ENCODE results near the gene AHCY. TPM values are rescaled to one million over a fixed set of nuclear protein-coding genes. Genes with fewer than 3 reads are reported as not detected.

The AHCY gene
- total RNA-seq, 4 donors from 2014 or later = 99.0 to 146 (median 137) TPM

- WGBS, 2 donors = 93 to 96% methylated on average over 6 to 9 of the region's 16 CpGs
- no peak for DNase-seq
- intact Hi-C loops (cut with DNase I) = no loop called here
These were observed 17.7 kb downstream of the AHCY start for GRCh38 chr20:34285450-34285849.

GRCh38 chr20:34283844-34284243, 19.3 kb downstream of the AHCY start:
- TF ChIP-seq CTCF (IDR thresholded peaks at IDR 0.05) (no peak), POLR2A (IDR thresholded peaks at IDR 0.05) (no peak)
- H3K27me3 ChIP-seq = no peaks in the 10 kb centered on the region
- no peak overlapping the region for H3K27ac ChIP-seq
- H3K9me3 ChIP-seq = no peaks in the 10 kb centered on the region
- DNase-seq = no peak
- H3K36me3 ChIP-seq = peaks cover 25 to 99% (median 28%) of the 10 kb centered on the region in 3 donors
- no peaks in the 10 kb centered on the region for H3K4me1 ChIP-seq
- no peak overlapping the region for H3K4me3 ChIP-seq
- intact Hi-C loops (cut with DNase I) = no loop called here
- WGBS, 2 donors = 100% methylated on average over 1 of the region's 1 CpG

More at GRCh38 chr20:34285450-34285849, 17.7 kb downstream of the AHCY start:
- Histone ChIP-seq H3K36me3 (peaks cover 24 to 100% (median 42%) of the 10 kb centered on the region in 3 donors), H3K27ac (no peak overlapping the region), H3K9me3 (no peaks in the 10 kb centered on the region), H3K27me3 (no peaks in the 10 kb centered on the region), H3K4me1 (no peaks in the 10 kb centered on the region), H3K4me3 (no peak overlapping the region)
- no peak for TF ChIP-seq POLR2A (IDR thresholded peaks at IDR 0.05)
- TF ChIP-seq CTCF (IDR thresholded peaks at IDR 0.05) = no peak

- intact Hi-C loops (cut with DNase I) = no loop called here
- H3K27me3 ChIP-seq = no peaks in the 10 kb centered on the region
- 80 to 88% methylated on average over 3 to 4 of the region's 4 CpGs for WGBS, 2 donors
These were observed 21.1 kb downstream of the AHCY start for GRCh38 chr20:34282041-34282440.

GRCh38 chr20:34281177-34281576, 22.0 kb downstream of the AHCY start:
- WGBS, 2 donors = 80 to 84% methylated on average over 2 to 3 of the region's 3 CpGs
- no peak overlapping the region for H3K27ac ChIP-seq
- no peak overlapping the region for H3K4me3 ChIP-seq
- H3K9me3 ChIP-seq = no peaks in the 10 kb centered on the region
- peaks cover 25 to 99% (median 30%) of the 10 kb centered on the region in 3 donors for H3K36me3 ChIP-seq
- H3K4me1 ChIP-seq = no peaks in the 10 kb centered on the region
- no peak for DNase-seq
- no peaks in the 10 kb centered on the region for H3K27me3 ChIP-seq
- intact Hi-C loops (cut with DNase I) = no loop called here
- TF ChIP-seq POLR2A (IDR thresholded peaks at IDR 0.05) = no peak
- TF ChIP-seq CTCF (IDR thresholded peaks at IDR 0.05) = no peak

More at GRCh38 chr20:34282041-34282440, 21.1 kb downstream of the AHCY start:
- Histone ChIP-seq H3K27ac (no peak overlapping the region), H3K4me1 (no peaks in the 10 kb centered on the region), H3K36me3 (peaks cover 25 to 99% (median 28%) of the 10 kb centered on the region in 3 donors), H3K9me3 (no peaks in the 10 kb centered on the region), H3K4me3 (no peak overlapping the region)
- no peak for DNase-seq
- TF ChIP-seq POLR2A (IDR thresholded peaks at IDR 0.05) = no peak
- no peak for TF ChIP-seq CTCF (IDR thresholded peaks at IDR 0.05)

GRCh38 chr20:34274694-34275093, 28.5 kb downstream of the AHCY start:
- Histone ChIP-seq H3K27me3 (no peaks in the 10 kb centered on the region), H3K4me1 (peaks cover 0 to 11% (median 0%) of the 10 kb centered on the region in 3 donors), H3K36me3 (peaks cover 0 to 64% (median 12%) of the 10 kb centered on the region in 3 donors), H3K27ac (no peak overlapping the region), H3K9me3 (no peaks in the 10 kb centered on the region), H3K4me3 (no peak overlapping the region)
- intact Hi-C loops (cut with DNase I) = no loop called here
- no peak for DNase-seq
- 96 to 98% methylated on average over 7 of the region's 7 CpGs for WGBS, 2 donors
- TF ChIP-seq CTCF (IDR thresholded peaks at IDR 0.05) (no peak), POLR2A (IDR thresholded peaks at IDR 0.05) (no peak)
